Neuronal stem cell (in vitro differentiated cells): ENCODE data around the gene TRIM34.
"Not testable (repeated sequence)": the region's sequence is repeated elsewhere in the genome, so short reads cannot be mapped to it uniquely, and the experiment has no call there.

ENCODE experiments used
- DNase-seq: peaks from one replicate; pipeline ENCODE4 v3.0.0-alpha.2; 2013; ENCODE audit warnings: low spot score
- H2AFZ ChIP-seq: one replicate; pipeline ENCODE4 v1.6.1; 2013; ENCODE audit warnings: mild to moderate bottlenecking, low read length, inconsistent platforms
- H2AK5ac ChIP-seq: 2 replicates; pipeline ENCODE4 v1.6.1; 2013; ENCODE audit warnings: low read depth, mild to moderate bottlenecking, inconsistent platforms, low read length, moderate library complexity, mixed read lengths
- H2BK120ac ChIP-seq: 2 replicates; pipeline ENCODE4 v1.6.1; 2013; ENCODE audit warnings: low read depth, mild to moderate bottlenecking, inconsistent platforms, low read length, moderate library complexity, mixed read lengths
- H2BK12ac ChIP-seq: one replicate; pipeline ENCODE4 v1.6.1; 2013; ENCODE audit warnings: low read length, inconsistent platforms
- H2BK15ac ChIP-seq: 2 replicates; pipeline ENCODE4 v1.6.1; 2013; ENCODE audit warnings: mild to moderate bottlenecking, low read length, inconsistent platforms, mixed read lengths
- H2BK5ac ChIP-seq: one replicate; pipeline ENCODE4 v1.6.1; 2013; ENCODE audit warnings: inconsistent platforms, mild to moderate bottlenecking, low read length, moderate library complexity
- H3K14ac ChIP-seq: one replicate; pipeline ENCODE4 v1.6.1; 2013; ENCODE audit warnings: low read length, inconsistent platforms
- H3K18ac ChIP-seq: 2 replicates; pipeline ENCODE4 v1.6.1; 2013; ENCODE audit warnings: low read length, inconsistent platforms
- H3K23ac ChIP-seq: 2 replicates; pipeline ENCODE4 v1.6.1; 2013; ENCODE audit warnings: low read depth, mild to moderate bottlenecking, mixed read lengths, low read length, inconsistent platforms; ENCODE audit not compliant: poor library complexity
- H3K27ac ChIP-seq: replicated peaks from 3 replicates; pipeline ENCODE4 v1.5.1; 2013; ENCODE audit warnings: low read length, inconsistent platforms
- H3K27me3 ChIP-seq, 3 experiments: 2 replicates each; pipeline ENCODE4 v1.6.1; 2013; ENCODE audit warnings: low read length in 3 of 3, mild to moderate bottlenecking in 2 of 3, inconsistent platforms in 1 of 3, low read depth in 1 of 3, mixed read lengths in 1 of 3, moderate library complexity in 1 of 3; ENCODE audit not compliant: control insufficient read depth in 3 of 3, insufficient read depth in 3 of 3
- H3K36me3 ChIP-seq, 2 donors: replicated peaks in 1 of 2; 2 replicates each; pipeline ENCODE4 v1.6.1; 2013; ENCODE audit warnings: low read length in 2 of 2; ENCODE audit not compliant: control insufficient read depth in 2 of 2, insufficient read depth in 2 of 2
- H3K4ac ChIP-seq: 2 replicates; pipeline ENCODE4 v1.6.1; 2013; ENCODE audit warnings: inconsistent platforms, mild to moderate bottlenecking, low read length, moderate library complexity
- H3K4me1 ChIP-seq, 2 donors: 1 replicate in 1 of 2; 2 replicates in 1 of 2; pipeline ENCODE4 v1.6.1; 2013; ENCODE audit warnings: low read length in 2 of 2, low read depth in 1 of 2; ENCODE audit not compliant: control insufficient read depth in 2 of 2, insufficient read depth in 1 of 2
- H3K4me2 ChIP-seq: one replicate; pipeline ENCODE4 v1.6.1; 2013; ENCODE audit warnings: mild to moderate bottlenecking, low read length, inconsistent platforms; ENCODE audit not compliant: insufficient read depth, poor library complexity, severe bottlenecking
- H3K4me3 ChIP-seq, 2 donors: 2 replicates each; pipeline ENCODE4 v1.5.1; 2013; ENCODE audit warnings: low read length in 2 of 2, mild to moderate bottlenecking in 2 of 2, inconsistent platforms in 1 of 2, moderate library complexity in 1 of 2
- H3K79me1 ChIP-seq: one replicate; pipeline ENCODE4 v1.6.1; 2013; ENCODE audit warnings: low read depth, mild to moderate bottlenecking, inconsistent platforms, low read length, moderate library complexity
- H3K9ac ChIP-seq: one replicate; pipeline ENCODE4 v1.6.1; 2013; ENCODE audit warnings: mild to moderate bottlenecking, low read depth, low read length, inconsistent platforms; ENCODE audit not compliant: poor library complexity
- H3K9me3 ChIP-seq, 2 donors: replicated peaks in 1 of 2; 2 replicates each; pipeline versions ENCODE3 to v1.6.1; 2013; ENCODE audit warnings: low read length in 2 of 2, mild to moderate bottlenecking in 2 of 2, inconsistent platforms in 1 of 2, low read depth in 1 of 2, mixed read lengths in 1 of 2, moderate library complexity in 1 of 2; ENCODE audit not compliant: control insufficient read depth in 2 of 2, insufficient read depth in 1 of 2
- H4K8ac ChIP-seq: one replicate; pipeline ENCODE4 v1.6.1; 2013; ENCODE audit warnings: low read depth, mild to moderate bottlenecking, inconsistent platforms, low read length, moderate library complexity
- H4K91ac ChIP-seq: one replicate; pipeline ENCODE4 v1.6.1; 2013; ENCODE audit warnings: low read length, low read depth, mild to moderate bottlenecking, inconsistent platforms; ENCODE audit not compliant: poor library complexity
- WGBS, 2 donors: extraction: QIAGEN DNeasy Blood & Tissue Kit; methylation state at CpG; one replicate each; pipeline ENCODE4 v1.1.7; 2013; ENCODE audit warnings: missing lambda C conversion rate in 2 of 2, mixed read lengths in 1 of 2; ENCODE audit not compliant: insufficient read length in 2 of 2, insufficient replicate concordance in 1 of 2; ENCODE audit errors: extremely low coverage in 2 of 2; 5-methylcytosine and 5-hydroxymethylcytosine counted together

The TRIM34 gene

GRCh38 chr11:5656956-5657355 lies 32.2 kb downstream of the TRIM34 start:
- H3K4me3 ChIP-seq, H3K4ac ChIP-seq, H2BK15ac ChIP-seq, H3K9ac ChIP-seq, H2AK5ac ChIP-seq, H3K14ac ChIP-seq, H2BK120ac ChIP-seq, H2BK12ac ChIP-seq, DNase-seq, H3K23ac ChIP-seq, H2AFZ ChIP-seq, H4K91ac ChIP-seq, H2BK5ac ChIP-seq, H3K9me3 ChIP-seq, H4K8ac ChIP-seq, H3K27ac ChIP-seq, H3K36me3 ChIP-seq, H3K18ac ChIP-seq, H3K4me2 ChIP-seq, H3K4me1 ChIP-seq, H3K27me3 ChIP-seq, H3K79me1 ChIP-seq: not testable (repeated sequence)
- WGBS, 2 donors = no CpG with 5 or more reads among the region's 2 CpGs

GRCh38 chr11:5658318-5658717 lies 33.5 kb downstream of the TRIM34 start:
- no peak overlapping the region for H3K18ac ChIP-seq
- WGBS, 2 donors = no CpG with 5 or more reads among the region's 5 CpGs
- no peaks in the 10 kb centered on the region for H3K4me1 ChIP-seq

GRCh38 chr11:5663511-5663910 lies 38.7 kb downstream of the TRIM34 start:
- Histone ChIP-seq H3K14ac (no peak overlapping the region), H3K27me3 (no peaks in the 10 kb centered on the region), H2BK15ac (no peak overlapping the region), H3K23ac (no peak overlapping the region), H3K4me3 (no peak overlapping the region), H2BK5ac (no peak overlapping the region), H3K4me2 (no peak overlapping the region), H3K9me3 (no peaks in the 10 kb centered on the region), H3K4me1 (no peaks in the 10 kb centered on the region), H3K79me1 (no peaks in the 10 kb centered on the region), H3K18ac (no peak overlapping the region), H3K27ac (no peak overlapping the region), H4K91ac (no peak overlapping the region), H3K36me3 (peaks cover 2 to 66% of the 10 kb centered on the region in 2 donors), H2BK120ac (no peak overlapping the region), H3K4ac (no peak overlapping the region), H2AFZ (no peak overlapping the region), H3K9ac (no peak overlapping the region), H4K8ac (no peak overlapping the region), H2AK5ac (no peak overlapping the region), H2BK12ac (no peak overlapping the region)
- no CpG with 5 or more reads among the region's 2 CpGs for WGBS, 2 donors
- no peak for DNase-seq

More at GRCh38 chr11:5658318-5658717, 33.5 kb downstream of the TRIM34 start:
- peaks cover 0 to 2% of the 10 kb centered on the region in 2 donors for H3K9me3 ChIP-seq
- H3K23ac ChIP-seq = no peak overlapping the region
- H3K4me2 ChIP-seq = no peak overlapping the region
- H2BK15ac ChIP-seq = no peak overlapping the region
- no peak overlapping the region for H2BK120ac ChIP-seq
- no peak overlapping the region for H4K8ac ChIP-seq
- no peaks in the 10 kb centered on the region for H3K79me1 ChIP-seq
- no peak overlapping the region for H3K4ac ChIP-seq
- no peak overlapping the region for H3K4me3 ChIP-seq
- H2AFZ ChIP-seq = no peak overlapping the region
- H2BK5ac ChIP-seq = no peak overlapping the region
- H4K91ac ChIP-seq = no peak overlapping the region
- H3K36me3 ChIP-seq = peaks cover 0 to 16% of the 10 kb centered on the region in 2 donors
- no peaks in the 10 kb centered on the region for H3K27me3 ChIP-seq
- H2BK12ac ChIP-seq = no peak overlapping the region
- no peak for DNase-seq
- H2AK5ac ChIP-seq = no peak overlapping the region
- no peak overlapping the region for H3K9ac ChIP-seq
- H3K27ac ChIP-seq = no peak overlapping the region
- no peak overlapping the region for H3K14ac ChIP-seq

GRCh38 chr11:5665051-5665570 lies 40.3 kb downstream of the TRIM34 start:
- H3K4me3 ChIP-seq = no peak overlapping the region
- H4K91ac ChIP-seq = no peak overlapping the region
- no peak overlapping the region for H2BK15ac ChIP-seq
- H3K4ac ChIP-seq = no peak overlapping the region
- H4K8ac ChIP-seq = no peak overlapping the region
- H3K4me2 ChIP-seq = no peak overlapping the region
- H3K9ac ChIP-seq = no peak overlapping the region
- no peak for DNase-seq
- no peak overlapping the region for H3K27ac ChIP-seq
- no peaks in the 10 kb centered on the region for H3K4me1 ChIP-seq
- WGBS, 2 donors = no CpG with 5 or more reads among the region's 4 CpGs
- no peak overlapping the region for H2BK5ac ChIP-seq
- H3K36me3 ChIP-seq = peaks cover 2 to 79% of the 10 kb centered on the region in 2 donors
- H3K23ac ChIP-seq = no peak overlapping the region
- no peaks in the 10 kb centered on the region for H3K27me3 ChIP-seq
- no peak overlapping the region for H2BK12ac ChIP-seq
- H3K14ac ChIP-seq = no peak overlapping the region
- no peaks in the 10 kb centered on the region for H3K9me3 ChIP-seq
- H3K18ac ChIP-seq = no peak overlapping the region
- H3K79me1 ChIP-seq = no peaks in the 10 kb centered on the region
- no peak overlapping the region for H2AK5ac ChIP-seq
- no peak overlapping the region for H2BK120ac ChIP-seq
- no peak overlapping the region for H2AFZ ChIP-seq
